H1 (cell line): ENCODE results near the gene SSNA1. TPM values are rescaled to one million over a fixed set of nuclear protein-coding genes. Genes with fewer than 3 reads are reported as not detected.

Experiments
- CTCF ChIA-PET: fragments of 300-600 bp; sonication (Branson Sonifier 250); formaldehyde crosslinking; loops from one replicate; lab custom pipeline; 2021; ENCODE audit not compliant: partially characterized antibody; lab: Charles Lee
- POLR2A ChIA-PET: fragments of 300-600 bp; sonication (Branson Sonifier 250); formaldehyde crosslinking; loops from one replicate; lab custom pipeline; 2021; ENCODE audit warnings: inconsistent platforms; ENCODE audit not compliant: partially characterized antibody; lab: Charles Lee
- DNase-seq, 2 experiments: peaks; one replicate each; pipeline versions ENCODE4 v3.0.0 to v3.0.0-alpha.2; 2010 to 2022; ENCODE audit warnings: low spot score in 2 of 2, low read depth in 1 of 2, mixed read lengths in 1 of 2
- FAIRE-seq: peaks from 2 replicates; lab custom pipeline; 2011; peaks lifted over from hg19 to GRCh38; lab: Jason Lieb, UNC
- H2AFZ ChIP-seq: 2 replicates; pipeline ENCODE4 v1.8.1; 2012; ENCODE audit warnings: low read length, inconsistent platforms
- H2AK5ac ChIP-seq: 2 replicates; pipeline ENCODE4 v1.6.1; 2013; ENCODE audit warnings: low read depth, low read length
- H2BK120ac ChIP-seq: replicated peaks from 2 replicates; pipeline ENCODE3; 2013; ENCODE audit warnings: low read depth, low read length, inconsistent platforms
- H2BK12ac ChIP-seq: 2 replicates; pipeline ENCODE4 v1.6.1; 2013; ENCODE audit warnings: low read depth, low read length
- H2BK15ac ChIP-seq: 2 replicates; pipeline ENCODE4 v1.6.1; 2013; ENCODE audit warnings: low read length
- H2BK20ac ChIP-seq: 2 replicates; pipeline ENCODE4 v1.6.1; 2013; ENCODE audit warnings: low read length
- H2BK5ac ChIP-seq: 2 replicates; pipeline ENCODE4 v1.6.1; 2013; ENCODE audit warnings: low read depth, low read length
- H3K14ac ChIP-seq: 2 replicates; pipeline ENCODE4 v1.6.1; 2013; ENCODE audit warnings: inconsistent platforms; ENCODE audit not compliant: insufficient read length
- H3K18ac ChIP-seq: 2 replicates; pipeline ENCODE4 v1.6.1; 2013; ENCODE audit warnings: low read length; ENCODE audit errors: extremely low read depth
- H3K23ac ChIP-seq: 2 replicates; pipeline ENCODE4 v1.6.1; 2013; ENCODE audit warnings: inconsistent platforms; ENCODE audit not compliant: insufficient read length
- H3K23me2 ChIP-seq: 2 replicates; pipeline ENCODE4 v1.6.1; 2013; ENCODE audit warnings: low read depth, low read length
- H3K27ac ChIP-seq: 2 replicates; pipeline ENCODE4 v1.6.1; 2011; ENCODE audit warnings: low read depth, low read length, inconsistent platforms
- H3K27me3 ChIP-seq, 4 experiments: replicated peaks in 1 of 4; 1 replicate in 1 of 4; 2 replicates in 3 of 4; pipeline versions ENCODE4 v1.6.1 to v1.8.1; 2011 to 2013; ENCODE audit warnings: low read length in 3 of 4, mild to moderate bottlenecking in 3 of 4, inconsistent platforms in 2 of 4, mixed read lengths in 2 of 4, moderate library complexity in 1 of 4; ENCODE audit not compliant: control insufficient read depth in 3 of 4, insufficient read depth in 3 of 4; ENCODE audit errors: extremely low read depth in 1 of 4
- H3K36me3 ChIP-seq, 4 experiments: 2 replicates each; pipeline versions ENCODE4 v1.6.1 to v1.8.1; 2011 to 2013; ENCODE audit warnings: mild to moderate bottlenecking in 4 of 4, low read length in 3 of 4, moderate library complexity in 2 of 4, control low read depth in 1 of 4, inconsistent platforms in 1 of 4; ENCODE audit not compliant: insufficient read depth in 4 of 4, control insufficient read depth in 2 of 4
- H3K4ac ChIP-seq: replicated peaks from 2 replicates; pipeline ENCODE3; 2013; ENCODE audit warnings: low read length, low read depth, mixed read lengths, inconsistent platforms; ENCODE audit not compliant: insufficient read length
- H3K4me1 ChIP-seq, 4 experiments: replicated peaks in 1 of 4; 1 replicate in 1 of 4; 2 replicates in 3 of 4; pipeline versions ENCODE4 v1.6.1 to v1.8.1; 2011 to 2013; ENCODE audit warnings: low read length in 3 of 4, inconsistent platforms in 2 of 4, mixed read lengths in 1 of 4; ENCODE audit not compliant: insufficient read depth in 4 of 4, control insufficient read depth in 3 of 4
- H3K4me2 ChIP-seq, 2 experiments: 2 replicates each; pipeline versions ENCODE4 v1.6.1 to v1.8.1; 2011 to 2013; ENCODE audit warnings: low read depth in 2 of 2, low read length in 2 of 2, control low read depth in 1 of 2, inconsistent platforms in 1 of 2, mild to moderate bottlenecking in 1 of 2; ENCODE audit not compliant: insufficient read depth in 1 of 2
- H3K4me3 ChIP-seq, 4 experiments: fragments of 200-600, 300-600 bp in 1 of 4; sonication (generic), shearing (Covaris generic), sonication (Bioruptor Twin) in 1 of 4; 2 replicates each; pipeline versions ENCODE4 v1.5.1 to v1.8.1; 2011 to 2016; ENCODE audit warnings: low read length in 4 of 4, low read depth in 3 of 4, control low read depth in 2 of 4, inconsistent platforms in 2 of 4, mild to moderate bottlenecking in 2 of 4, mixed read lengths in 1 of 4, moderate library complexity in 1 of 4; ENCODE audit not compliant: insufficient read depth in 2 of 4; ENCODE audit errors: extremely low read depth in 1 of 4
- H3K56ac ChIP-seq: replicated peaks from 2 replicates; pipeline ENCODE3; 2013; ENCODE audit warnings: low read depth, mild to moderate bottlenecking, mixed read lengths, low read length, inconsistent platforms; ENCODE audit not compliant: insufficient read length
- H3K79me1 ChIP-seq: 2 replicates; pipeline ENCODE4 v1.6.1; 2013; ENCODE audit warnings: low read depth, low read length, control low read depth
- H3K79me2 ChIP-seq, 2 experiments: 2 replicates each; pipeline versions ENCODE4 v1.6.1 to v1.8.1; 2012 to 2013; ENCODE audit warnings: low read length in 2 of 2, mild to moderate bottlenecking in 2 of 2, inconsistent platforms in 1 of 2; ENCODE audit not compliant: insufficient read depth in 2 of 2, control insufficient read depth in 1 of 2
- H3K9ac ChIP-seq, 4 experiments: replicated peaks in 1 of 4; 1 replicate in 1 of 4; 2 replicates in 3 of 4; pipeline versions ENCODE4 v1.6.1 to v1.8.1; 2011 to 2013; ENCODE audit warnings: low read depth in 3 of 4, low read length in 3 of 4, control low read depth in 2 of 4, mild to moderate bottlenecking in 2 of 4, moderate library complexity in 2 of 4, inconsistent platforms in 1 of 4; ENCODE audit errors: extremely low read depth in 1 of 4
- H3K9me3 ChIP-seq, 2 experiments: 2 replicates each; pipeline versions ENCODE4 v1.6.1 to v1.8.1; 2012 to 2013; ENCODE audit warnings: mild to moderate bottlenecking in 2 of 2, moderate library complexity in 2 of 2, control low read depth in 1 of 2, inconsistent platforms in 1 of 2, low read depth in 1 of 2, low read length in 1 of 2, mixed read lengths in 1 of 2; ENCODE audit not compliant: insufficient read depth in 2 of 2
- H4K20me1 ChIP-seq, 2 experiments: replicated peaks in 1 of 2; 2 replicates each; pipeline versions ENCODE3 to v1.8.1; 2011 to 2013; ENCODE audit warnings: inconsistent platforms in 2 of 2, low read length in 2 of 2, mild to moderate bottlenecking in 1 of 2; ENCODE audit not compliant: insufficient read depth in 2 of 2, control insufficient read depth in 1 of 2
- H4K5ac ChIP-seq: 2 replicates; pipeline ENCODE4 v1.6.1; 2013; ENCODE audit warnings: low read length, low read depth, mixed read lengths, inconsistent platforms; ENCODE audit not compliant: insufficient read length
- H4K8ac ChIP-seq: 2 replicates; pipeline ENCODE4 v1.8.0; 2013; ENCODE audit warnings: mild to moderate bottlenecking, moderate library complexity, low read length, inconsistent platforms; ENCODE audit not compliant: insufficient read depth; ENCODE audit errors: extremely low read depth
- H4K91ac ChIP-seq: replicated peaks from 2 replicates; pipeline ENCODE3; 2013; ENCODE audit warnings: low read length, mixed read lengths, inconsistent platforms; ENCODE audit not compliant: insufficient read length
- ASH2L ChIP-seq: fragments of 200-600, 300-600 bp; sonication (generic); IDR thresholded peaks from one replicate; pipeline ENCODE4 v1.7.1; 2017; ENCODE audit warnings: low read length
- CHD2 ChIP-seq: IDR thresholded peaks from 2 replicates; pipeline ENCODE4 v1.6.1; 2012; ENCODE audit warnings: low read length, improper control_type of control experiment
- GABPA ChIP-seq: IDR thresholded peaks from 2 replicates; pipeline ENCODE4 v1.6.1; 2011; ENCODE audit warnings: mild to moderate bottlenecking, low read length, moderate library complexity, borderline replicate concordance; ENCODE audit not compliant: insufficient read depth
- KDM4A ChIP-seq: IDR thresholded peaks from one replicate; pipeline ENCODE4 v1.7.1; 2012; ENCODE audit warnings: low read depth, mild to moderate bottlenecking, moderate library complexity, low read length, inconsistent platforms; ENCODE audit not compliant: severe bottlenecking
- SIN3A ChIP-seq, 2 experiments: IDR thresholded peaks in 1 of 2; conservative IDR thresholded peaks in 1 of 2; 2 replicates each; pipeline ENCODE4 v1.6.1; 2011 to 2012; ENCODE audit warnings: low read length in 2 of 2, improper control_type of control experiment in 1 of 2, low read depth in 1 of 2, mild to moderate bottlenecking in 1 of 2
- SUZ12 ChIP-seq: fragments of 200-600 bp; sonication (generic); IDR thresholded peaks from 2 replicates; pipeline ENCODE4 v1.6.1; 2012; ENCODE audit warnings: mild to moderate bottlenecking, inconsistent platforms, low read length, moderate library complexity, mixed read lengths
- YY1 ChIP-seq: IDR thresholded peaks from 2 replicates; pipeline ENCODE4 v1.6.1; 2011; ENCODE audit warnings: low read depth, mild to moderate bottlenecking, low read length
- WGBS, 2 experiments: shearing (Covaris generic) in 1 of 2; methylation state at CpG; one replicate each; pipeline versions ENCODE4 v1.1.6 to v1.1.7; 2013 to 2015; ENCODE audit warnings: low lambda C conversion rate in 2 of 2, mixed read lengths in 2 of 2, inconsistent platforms in 1 of 2, low coverage in 1 of 2, missing lambda C conversion rate in 1 of 2; ENCODE audit not compliant: insufficient replicate concordance in 2 of 2, insufficient coverage in 1 of 2, insufficient read length in 1 of 2; ENCODE audit errors: extremely low coverage in 1 of 2, missing lambda C conversion rate in 1 of 2; 5-methylcytosine and 5-hydroxymethylcytosine counted together
- polyA plus RNA-seq, 7 experiments: library from polyadenylated mRNA; depleted of rRNA in 3 of 7; stranded (reverse) in 5 of 7; unstranded in 2 of 7; fragments of >200 nt in 5 of 7; fragments of 200-250 nt in 2 of 7; gene quantifications; 1 replicate in 5 of 7; 2 replicates in 1 of 7; 4 replicates in 1 of 7; pipeline versions ENCODE4 v1.2.1 to v1.2.3, GENCODE V29; 2011 to 2013; ENCODE audit warnings: missing spikeins in 2 of 7, mixed read lengths in 2 of 7
- total RNA-seq: library from RNA; stranded (reverse); fragmentation: NEBNext Ultra II Directional; extraction: Animal tissue kit (Norgen Biotek cat#: 25700); gene quantifications from 2 replicates; pipeline ENCODE4 v1.2.1, GENCODE V29; 2021
- TF ChIP-seq, protein P1 (sequence below), 3 experiments: IDR thresholded peaks; 1 replicate in 2 of 3; 2 replicates in 1 of 3; pipeline versions ENCODE4 v1.5.1 to v1.6.1; 2011; ENCODE audit warnings: low read length in 3 of 3, mild to moderate bottlenecking in 3 of 3, inconsistent platforms in 2 of 3, low read depth in 1 of 3, moderate library complexity in 1 of 3; ENCODE audit not compliant: insufficient read depth in 1 of 3; ENCODE audit errors: control extremely low read depth in 1 of 3

Gene SSNA1
- total and polyA plus RNA-seq, 2 of the 8 experiments (the other 6 are each of a cell fraction or from before 2014, with no cell fraction given) = 87.3 to 157 TPM

DNA sequence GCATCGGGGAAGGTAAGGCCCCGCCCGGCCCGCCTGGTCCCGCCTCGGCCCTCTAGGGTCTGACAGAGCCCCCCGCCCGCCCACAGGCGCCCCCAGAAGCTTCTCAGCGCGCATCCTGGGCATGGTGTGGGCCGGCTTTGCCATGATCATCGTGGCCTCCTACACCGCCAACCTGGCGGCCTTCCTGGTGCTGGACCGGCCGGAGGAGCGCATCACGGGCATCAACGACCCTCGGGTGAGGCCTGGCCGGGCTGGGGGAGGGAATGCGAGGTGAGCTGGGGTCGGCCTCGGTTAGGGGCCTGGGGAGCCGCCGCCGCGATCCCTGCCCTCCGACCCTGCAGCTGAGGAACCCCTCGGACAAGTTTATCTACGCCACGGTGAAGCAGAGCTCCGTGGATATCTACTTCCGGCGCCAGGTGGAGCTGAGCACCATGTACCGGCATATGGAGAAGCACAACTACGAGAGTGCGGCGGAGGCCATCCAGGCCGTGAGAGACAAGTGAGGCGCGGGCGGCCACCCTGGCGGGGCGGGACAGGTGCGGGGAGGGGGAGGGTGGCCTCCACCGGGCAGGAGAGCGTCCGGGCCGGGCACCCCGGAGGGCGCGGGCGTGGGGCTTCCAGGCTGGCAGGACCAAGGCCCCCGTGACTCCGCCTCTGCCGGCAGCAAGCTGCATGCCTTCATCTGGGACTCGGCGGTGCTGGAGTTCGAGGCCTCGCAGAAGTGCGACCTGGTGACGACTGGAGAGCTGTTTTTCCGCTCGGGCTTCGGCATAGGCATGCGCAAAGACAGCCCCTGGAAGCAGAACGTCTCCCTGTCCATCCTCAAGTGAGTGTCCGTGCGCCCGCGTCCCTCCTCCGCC lies 25.7 kb upstream of the SSNA1 start:
- H3K23ac ChIP-seq = no peak overlapping the region
- no peaks in the 10 kb centered on the region for H3K79me2 ChIP-seq
- no peak overlapping the region for H2BK12ac ChIP-seq
- H3K9me3 ChIP-seq = no peaks in the 10 kb centered on the region
- H2AK5ac ChIP-seq = no peak overlapping the region
- H2BK5ac ChIP-seq = no peak overlapping the region
- H3K56ac ChIP-seq = no peak overlapping the region
- H2BK15ac ChIP-seq = no peak overlapping the region
- H3K36me3 ChIP-seq = no peaks in the 10 kb centered on the region
- H4K8ac ChIP-seq = no peak overlapping the region
- WGBS, 2 experiments = 7% methylated on average over 33 of the region's 74 CpGs; no CpG with 5 or more reads in 1 of the 2 experiments
- H2BK20ac ChIP-seq = no peak overlapping the region
- no peak overlapping the region for H3K27ac ChIP-seq
- no peak overlapping the region for H4K5ac ChIP-seq
- no peak overlapping the region for H4K91ac ChIP-seq
- peak overlapping the region; percentile 84 to 90 for H3K4me2 ChIP-seq
- H3K14ac ChIP-seq = no peak overlapping the region
- peak overlapping the region; percentile 32 to 61 (median 34) for H3K4me3 ChIP-seq
- CTCF ChIA-PET = interaction anchor here (0.7 to 4.0 kb wide), 14 partner anchors 11 to 391 kb away, joined by 3 to 16 read pairs (median 4); partner anchors contain the start of gene CYSRT1
- DNase-seq = peak in 1 of 2 experiments; percentile 70
- no peak overlapping the region for H3K18ac ChIP-seq
- FAIRE-seq = no peak
- no peak overlapping the region for H2BK120ac ChIP-seq
- peaks cover 0 to 12% (median 6%) of the 10 kb centered on the region in 4 experiments; a peak in 6 of 7 replicates for H3K4me1 ChIP-seq
- no peak overlapping the region; the same call in 1 of the 2 replicates for H2AFZ ChIP-seq
- no peak overlapping the region for H3K4ac ChIP-seq
- H3K79me1 ChIP-seq = no peaks in the 10 kb centered on the region; the same call in 1 of the 2 replicates
- no peak overlapping the region for H3K9ac ChIP-seq
- peaks cover 54 to 98% (median 90%) of the 10 kb centered on the region in 4 experiments for H3K27me3 ChIP-seq
- H4K20me1 ChIP-seq = peaks cover 0 to 14% of the 10 kb centered on the region in 2 experiments
- POLR2A ChIA-PET = interaction anchor here (0.6 to 2.9 kb wide), 10 partner anchors 12 to 108 kb away, joined by 3 to 15 read pairs (median 4); partner anchors contain the start of genes NDOR1, SSNA1, TMEM203 and TUBB4B
- peaks cover 5% of the 10 kb centered on the region; the same call in 1 of the 2 replicates for H3K23me2 ChIP-seq
- TF ChIP-seq YY1 = no peak
- no peak for TF ChIP-seq SIN3A (conservative IDR thresholded peaks at IDR 0.05 in 1 of 2, IDR thresholded peaks at IDR 0.05 in 1 of 2; ENCODE audit: low read depth in 1 of 2, low read length in 2 of 2)
- peak; percentile 29 for TF ChIP-seq ASH2L
- peak; percentile 72 for TF ChIP-seq SUZ12
- TF ChIP-seq, protein P1, sequence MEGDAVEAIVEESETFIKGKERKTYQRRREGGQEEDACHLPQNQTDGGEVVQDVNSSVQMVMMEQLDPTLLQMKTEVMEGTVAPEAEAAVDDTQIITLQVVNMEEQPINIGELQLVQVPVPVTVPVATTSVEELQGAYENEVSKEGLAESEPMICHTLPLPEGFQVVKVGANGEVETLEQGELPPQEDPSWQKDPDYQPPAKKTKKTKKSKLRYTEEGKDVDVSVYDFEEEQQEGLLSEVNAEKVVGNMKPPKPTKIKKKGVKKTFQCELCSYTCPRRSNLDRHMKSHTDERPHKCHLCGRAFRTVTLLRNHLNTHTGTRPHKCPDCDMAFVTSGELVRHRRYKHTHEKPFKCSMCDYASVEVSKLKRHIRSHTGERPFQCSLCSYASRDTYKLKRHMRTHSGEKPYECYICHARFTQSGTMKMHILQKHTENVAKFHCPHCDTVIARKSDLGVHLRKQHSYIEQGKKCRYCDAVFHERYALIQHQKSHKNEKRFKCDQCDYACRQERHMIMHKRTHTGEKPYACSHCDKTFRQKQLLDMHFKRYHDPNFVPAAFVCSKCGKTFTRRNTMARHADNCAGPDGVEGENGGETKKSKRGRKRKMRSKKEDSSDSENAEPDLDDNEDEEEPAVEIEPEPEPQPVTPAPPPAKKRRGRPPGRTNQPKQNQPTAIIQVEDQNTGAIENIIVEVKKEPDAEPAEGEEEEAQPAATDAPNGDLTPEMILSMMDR (IDR thresholded peaks at IDR 0.05; ENCODE audit: control extremely low read depth in 1 of 3, insufficient read depth in 1 of 3, low read depth in 1 of 3, low read length in 3 of 3) = peak in 1 of 3 experiments; percentile 3; a peak in 1 of 4 replicates
- TF ChIP-seq KDM4A = peak; percentile 61
- 0 out of 2 replicates have a peak, but pooled peaks have one; percentile 18 for TF ChIP-seq GABPA
- no peak for TF ChIP-seq CHD2
